Epithelial cell of proximal tubule (primary cell): ENCODE data around the gene SPINT2. TPM values are rescaled to one million over a fixed set of nuclear protein-coding genes. Genes with fewer than 3 reads are reported as not detected.

Source experiments
- DNase-seq: peaks from one replicate; pipeline ENCODE4 v3.0.0-alpha.2; 2011; ENCODE audit warnings: low read depth
- H3K4me3 ChIP-seq: 2 replicates; pipeline ENCODE4 v1.5.1; 2011; ENCODE audit warnings: low read depth, mild to moderate bottlenecking, low read length
- total RNA-seq: library from RNA; depleted of rRNA; stranded (reverse); fragments of >200 nt; gene quantifications from 2 replicates; pipeline ENCODE4 v1.2.3, GENCODE V29; 2015
- TF ChIP-seq, protein P1 (sequence below): conservative IDR thresholded peaks from 2 replicates; pipeline ENCODE4 v1.5.1; 2012; ENCODE audit warnings: low read depth, mild to moderate bottlenecking, low read length

The SPINT2 gene
- total RNA-seq, 1 donor from 2014 or later = 548 TPM

DNA sequence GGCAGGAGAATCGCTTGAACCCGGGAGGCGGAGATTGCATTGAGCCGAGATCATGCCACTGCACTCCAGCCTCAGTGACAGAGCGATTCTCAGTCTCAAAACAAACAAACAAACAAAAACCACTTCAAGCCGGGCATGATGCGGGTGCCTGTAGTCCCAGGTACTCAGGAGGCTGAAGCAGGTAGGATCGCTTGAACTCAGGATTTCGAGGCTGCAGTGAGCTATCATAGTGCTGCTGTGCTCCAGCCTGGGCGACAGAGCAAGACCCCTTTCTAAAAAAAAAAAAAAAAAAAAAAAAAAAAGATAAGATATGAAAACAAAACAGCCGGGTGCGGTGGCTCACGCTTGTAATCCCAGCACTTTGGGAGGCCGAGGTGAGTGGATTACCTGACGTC lies 21.1 kb upstream of the SPINT2 start:
- no peak overlapping the region for H3K4me3 ChIP-seq
- TF ChIP-seq, protein P1, sequence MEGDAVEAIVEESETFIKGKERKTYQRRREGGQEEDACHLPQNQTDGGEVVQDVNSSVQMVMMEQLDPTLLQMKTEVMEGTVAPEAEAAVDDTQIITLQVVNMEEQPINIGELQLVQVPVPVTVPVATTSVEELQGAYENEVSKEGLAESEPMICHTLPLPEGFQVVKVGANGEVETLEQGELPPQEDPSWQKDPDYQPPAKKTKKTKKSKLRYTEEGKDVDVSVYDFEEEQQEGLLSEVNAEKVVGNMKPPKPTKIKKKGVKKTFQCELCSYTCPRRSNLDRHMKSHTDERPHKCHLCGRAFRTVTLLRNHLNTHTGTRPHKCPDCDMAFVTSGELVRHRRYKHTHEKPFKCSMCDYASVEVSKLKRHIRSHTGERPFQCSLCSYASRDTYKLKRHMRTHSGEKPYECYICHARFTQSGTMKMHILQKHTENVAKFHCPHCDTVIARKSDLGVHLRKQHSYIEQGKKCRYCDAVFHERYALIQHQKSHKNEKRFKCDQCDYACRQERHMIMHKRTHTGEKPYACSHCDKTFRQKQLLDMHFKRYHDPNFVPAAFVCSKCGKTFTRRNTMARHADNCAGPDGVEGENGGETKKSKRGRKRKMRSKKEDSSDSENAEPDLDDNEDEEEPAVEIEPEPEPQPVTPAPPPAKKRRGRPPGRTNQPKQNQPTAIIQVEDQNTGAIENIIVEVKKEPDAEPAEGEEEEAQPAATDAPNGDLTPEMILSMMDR = no peak
- no peak for DNase-seq

DNA sequence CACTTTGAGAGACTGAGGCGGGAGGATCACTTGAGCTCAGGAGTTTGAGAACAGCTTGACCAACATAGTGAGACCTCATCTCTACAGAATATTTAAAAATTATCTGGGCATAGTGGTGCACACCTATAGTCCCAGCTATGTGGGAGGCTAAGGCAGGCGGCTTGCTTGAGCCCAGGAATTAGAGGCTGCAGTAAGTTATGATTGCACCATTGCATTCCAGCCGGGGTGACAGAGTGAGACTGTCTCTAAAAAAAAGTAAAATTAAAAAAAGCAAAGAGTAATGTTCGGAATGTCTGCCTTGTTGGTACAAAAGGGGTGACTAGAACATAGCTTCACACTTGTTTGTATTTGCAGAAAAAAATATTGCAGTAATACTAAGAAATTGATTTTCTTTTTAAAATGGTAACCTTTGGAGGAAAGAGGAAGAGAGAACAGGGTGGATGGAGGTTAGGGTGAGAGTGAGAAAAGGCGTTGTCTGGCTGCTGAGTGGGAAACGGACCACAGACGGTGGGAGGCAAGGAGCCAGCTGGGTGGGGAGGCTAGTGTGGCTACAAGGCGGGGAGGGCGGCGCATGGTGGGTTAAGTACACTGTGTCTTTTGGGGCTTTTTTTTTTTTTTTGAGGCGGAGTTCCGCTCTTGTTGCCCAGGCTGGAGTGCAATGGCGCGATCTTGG lies 18.4 kb upstream of the SPINT2 start:
- TF ChIP-seq, protein P1 = no peak

DNA sequence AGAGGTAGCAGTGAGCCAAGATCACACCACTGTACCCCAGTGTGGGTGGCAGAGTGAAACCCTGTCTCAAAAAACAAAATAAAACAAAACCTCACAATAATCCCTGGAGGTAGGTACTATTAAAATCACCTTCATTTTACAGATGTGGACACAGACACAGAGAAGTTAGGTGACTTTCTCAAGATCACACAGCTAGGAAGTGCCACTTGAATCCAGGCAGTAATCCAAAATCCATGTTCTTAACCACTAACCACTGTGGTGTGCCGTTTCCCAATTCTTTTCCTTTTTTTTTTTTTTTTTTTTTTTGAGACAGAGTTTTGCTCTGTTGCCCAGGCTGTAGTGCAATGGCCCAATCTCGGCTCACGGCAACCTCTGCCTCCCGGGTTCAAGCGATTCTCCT lies 17.2 kb upstream of the SPINT2 start:
- H3K4me3 ChIP-seq = no peak overlapping the region
- DNase-seq = no peak
- TF ChIP-seq, protein P1 = no peak

More for the DNA sequence above, 18.4 kb upstream of the SPINT2 start:
- DNase-seq = no peak
- H3K4me3 ChIP-seq = no peak overlapping the region

DNA sequence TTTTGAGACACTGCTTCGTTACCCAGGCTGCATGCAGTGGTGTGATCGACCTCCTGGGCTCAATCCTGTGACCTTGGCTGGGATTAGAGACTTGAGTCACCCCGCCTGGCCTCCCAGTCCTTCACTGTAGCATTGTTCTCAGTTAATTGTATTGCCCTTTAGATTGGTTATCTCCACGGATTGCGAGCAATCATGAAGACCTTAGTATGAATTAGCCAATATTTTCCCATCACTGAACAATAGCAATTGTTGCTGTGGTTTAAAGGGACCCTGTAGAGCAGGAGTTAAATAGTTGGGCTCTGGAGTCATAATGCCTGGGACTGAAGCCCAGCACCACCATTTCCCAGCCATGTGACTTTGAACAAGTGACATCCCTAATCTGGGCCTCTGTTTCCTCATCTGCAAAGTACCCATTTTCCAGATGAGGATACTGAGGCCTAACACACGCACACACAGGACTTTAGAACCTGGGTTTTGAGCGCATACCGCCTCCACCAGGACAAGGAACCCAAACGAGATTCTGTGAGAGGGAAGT lies 16.6 kb upstream of the SPINT2 start:
- no peak overlapping the region for H3K4me3 ChIP-seq
- TF ChIP-seq, protein P1 = no peak
- no peak for DNase-seq

DNA sequence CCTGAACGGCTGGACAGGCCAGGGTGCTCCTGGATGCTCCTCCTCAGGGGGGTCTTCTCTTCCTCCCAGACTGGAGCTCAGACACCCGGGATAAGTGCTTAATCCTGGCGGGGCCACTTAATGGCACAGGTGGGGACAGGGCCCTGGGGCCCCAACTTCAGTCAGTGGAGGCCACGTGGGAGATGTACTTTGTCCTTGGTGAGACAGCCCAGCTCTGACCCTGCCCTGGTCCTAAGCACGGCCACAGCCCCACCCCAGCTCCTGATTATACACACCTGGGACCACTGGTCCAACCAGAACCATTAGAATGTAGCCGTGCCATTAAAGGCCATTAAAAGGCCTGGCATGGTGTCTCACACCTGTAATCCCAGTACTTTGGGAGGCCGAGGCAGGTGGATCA lies 16.0 kb upstream of the SPINT2 start:
- TF ChIP-seq, protein P1 = no peak
- DNase-seq = no peak
- H3K4me3 ChIP-seq = no peak overlapping the region

DNA sequence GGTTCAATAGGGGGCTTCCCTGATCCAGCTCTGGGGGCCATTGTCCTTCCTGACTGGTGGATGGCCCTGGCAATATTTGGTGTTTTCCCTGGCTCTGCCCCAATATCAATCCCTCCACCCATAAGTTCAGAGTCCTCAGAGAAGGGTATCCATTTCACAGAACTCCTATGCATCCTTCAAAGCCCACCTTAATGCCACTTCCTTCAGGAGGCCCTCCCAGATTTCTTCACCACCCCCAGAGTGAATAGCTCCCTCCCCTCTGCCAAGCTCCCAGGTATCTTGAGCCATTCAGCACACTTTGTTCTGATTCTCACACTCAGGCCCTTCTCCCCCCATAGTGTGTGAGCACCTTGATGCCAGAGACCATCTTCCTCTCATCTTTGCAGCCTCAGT lies 13.9 kb upstream of the SPINT2 start:
- no peak for DNase-seq
- H3K4me3 ChIP-seq = no peak overlapping the region
- TF ChIP-seq, protein P1 = no peak

DNA sequence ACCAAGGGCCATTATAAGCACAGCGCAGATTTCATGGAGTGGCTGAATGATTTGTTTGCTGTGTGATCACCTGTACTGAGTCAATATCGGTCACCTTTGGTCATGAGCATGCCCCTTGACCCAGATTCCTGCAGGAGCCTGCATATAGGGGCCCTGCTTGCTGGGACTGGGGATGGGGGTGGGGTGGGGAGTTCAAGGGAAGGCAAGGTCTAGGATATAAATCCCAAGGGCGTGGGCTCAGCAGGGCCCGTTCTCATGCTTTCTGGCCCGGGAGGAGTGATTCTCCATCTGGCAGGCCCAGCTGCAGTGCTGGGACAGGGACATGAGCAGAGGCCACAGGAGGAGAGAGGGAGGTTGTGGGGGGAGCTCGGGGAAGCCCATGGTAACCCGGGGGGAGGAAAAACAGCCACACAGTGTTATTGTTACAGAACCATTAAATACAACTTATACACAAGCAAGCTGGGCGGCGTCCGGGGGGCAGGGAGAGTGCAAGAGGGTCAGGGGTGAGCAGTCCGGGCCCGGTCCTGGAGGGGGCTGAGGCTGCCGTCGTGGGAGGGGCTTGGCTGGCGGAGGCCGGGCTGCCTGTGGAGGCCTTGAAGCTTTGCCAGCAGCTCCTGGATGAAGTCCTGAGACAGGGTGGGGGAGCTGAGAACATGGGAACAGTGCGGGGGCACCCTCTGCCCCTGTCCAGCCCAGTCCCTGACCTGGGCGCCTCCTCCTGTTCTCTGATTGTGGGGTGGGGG lies 13.4 kb upstream of the SPINT2 start:
- TF ChIP-seq, protein P1 = no peak
- no peak overlapping the region for H3K4me3 ChIP-seq
- DNase-seq = no peak
